Spleen (tissue), 11 donors: ENCODE measurements around the gene C19orf25. TPM values are rescaled to one million over a fixed set of nuclear protein-coding genes. Genes with fewer than 3 reads are reported as not detected.
A peak's percentile ranks its signal among the peaks of the same experiment; 100 is the strongest.

Experiments used
- DNase-seq: peaks from one replicate; pipeline ENCODE4 v3.0.0-alpha.2; 2020
- H3K27ac ChIP-seq, 8 donors: fragments of 200-600 bp; sonication (generic) in 7 of 8; 1 replicate in 4 of 8; 2 replicates in 4 of 8; pipeline versions ENCODE4 v1.5.0 to v1.8.0; 2016 to 2021; ENCODE audit warnings: inconsistent platforms in 4 of 8, mild to moderate bottlenecking in 4 of 8, moderate library complexity in 1 of 8
- H3K27me3 ChIP-seq, 7 donors: fragments of 200-600 bp; sonication (generic) in 6 of 7; replicated peaks in 1 of 7; 1 replicate in 4 of 7; 2 replicates in 3 of 7; pipeline versions ENCODE4 v1.5.0 to v1.8.0; 2016 to 2021; ENCODE audit warnings: inconsistent platforms in 3 of 7, mild to moderate bottlenecking in 1 of 7
- H3K36me3 ChIP-seq, 6 donors: fragments of 200-600 bp; sonication (generic) in 5 of 6; 1 replicate in 4 of 6; 2 replicates in 2 of 6; pipeline versions ENCODE4 v1.5.0 to v1.8.0; 2016 to 2021; ENCODE audit warnings: inconsistent platforms in 2 of 6
- H3K4me1 ChIP-seq, 6 donors: fragments of 200-600 bp; sonication (generic) in 5 of 6; 1 replicate in 3 of 6; 2 replicates in 3 of 6; pipeline versions ENCODE4 v1.5.0 to v1.8.0; 2016 to 2021; ENCODE audit warnings: inconsistent platforms in 3 of 6
- H3K4me3 ChIP-seq, 8 donors: fragments of 200-600 bp; sonication (generic) in 7 of 8; 1 replicate in 4 of 8; 2 replicates in 4 of 8; pipeline versions ENCODE4 v1.5.0 to v1.8.0; 2016 to 2021; ENCODE audit warnings: inconsistent platforms in 4 of 8, mild to moderate bottlenecking in 4 of 8, moderate library complexity in 2 of 8
- H3K9me3 ChIP-seq, 8 donors: fragments of 200-600 bp; sonication (generic) in 7 of 8; 1 replicate in 4 of 8; 2 replicates in 4 of 8; pipeline versions ENCODE4 v1.5.0 to v1.8.0; 2016 to 2021; ENCODE audit warnings: inconsistent platforms in 4 of 8
- CTCF ChIP-seq, 11 experiments: fragments of 200-600 bp in 7 of 11; fragments of 450-650 bp in 4 of 11; sonication (generic) in 4 of 11; IDR thresholded peaks in 8 of 11; conservative IDR thresholded peaks in 3 of 11; 1 replicate in 7 of 11; 2 replicates in 4 of 11; pipeline versions ENCODE4 v1.4.0 to v1.8.0; 2016 to 2021; ENCODE audit warnings: antibody characterized with exemption in 11 of 11, inconsistent platforms in 4 of 11, mild to moderate bottlenecking in 1 of 11
- POLR2A ChIP-seq, 3 donors: fragments of 450-650 bp; IDR thresholded peaks; one replicate each; pipeline ENCODE4 v1.5.1; 2017; ENCODE audit warnings: antibody characterized with exemption in 3 of 3, mild to moderate bottlenecking in 1 of 3
- POLR2AphosphoS5 ChIP-seq, 3 donors: sonication (generic); formaldehyde crosslinking; IDR thresholded peaks; one replicate each; pipeline ENCODE4 v1.5.1; 2017; ENCODE audit warnings: antibody characterized with exemption in 3 of 3
- WGBS, 5 donors: extraction: QIAGEN DNeasy Blood & Tissue Kit in 3 of 5; methylation state at CpG; one replicate each; pipeline versions ENCODE4 v1.1.5 to v1.1.7; 2013 to 2018; 5-methylcytosine and 5-hydroxymethylcytosine counted together
- intact Hi-C: fragments of 100-400 bp; cut with DNase I; formaldehyde crosslinking; loops from one replicate; pipeline ENCODE4 v1.15.0; 2023; ENCODE audit warnings: low total_unique reads
- polyA plus RNA-seq, 3 donors: library from polyadenylated mRNA; stranded (reverse); fragments of 200-250 nt; gene quantifications; one replicate each; pipeline ENCODE4 v1.2.1, GENCODE V29; 2013
- total RNA-seq, 7 donors: library from RNA; depleted of rRNA in 3 of 7; stranded (reverse); fragments of >200 nt in 3 of 7; fragmentation: NEBNext Ultra II Directional in 4 of 7; extraction: Animal tissue kit (Norgen Biotek cat#: 25700) in 4 of 7; gene quantifications; one replicate each; pipeline versions ENCODE4 v1.1.0 to v1.2.1, GENCODE V29; 2016 to 2021
- donor health status: healthy with polysubstance abuse.
- donor health status: DM: no; HTN: no; CAD: no; lungs with moderate emphysema.
- donor health status: DM: no; HTN: no; CAD: no.
- donor health status: Bipolar disorder and iron deficiency.
- donor health status: healthy.
- donor health status: DM: no; HTN: no; CAD: no.
- donor health status: DM: yes; HTN: yes; CAD: no.

C19orf25 gene
- total and polyA plus RNA-seq, 10 donors, result 24.7 to 56.6 (median 39.5) TPM

GRCh38 chr19:1447944-1448343 lies 31.1 kb downstream of the C19orf25 start:
- intact Hi-C loops, result no loop called here
- no peaks in the 10 kb centered on the region for H3K9me3 ChIP-seq
- no peak overlapping the region for H3K27ac ChIP-seq
- H3K27me3 ChIP-seq, result peaks cover 11 to 84% (median 75%) of the 10 kb centered on the region in 7 donors
- 86 to 91% (median 88%) methylated on average over 9 of the region's 9 CpGs for WGBS, 5 donors
- TF ChIP-seq CTCF (IDR thresholded peaks at IDR 0.05 in 8 of 11, conservative IDR thresholded peaks at IDR 0.05 in 3 of 11) (no peak), POLR2AphosphoS5 (IDR thresholded peaks at IDR 0.05) (no peak), POLR2A (IDR thresholded peaks at IDR 0.05) (no peak)
- DNase-seq, result no peak
- H3K36me3 ChIP-seq, result peaks cover 0 to 6% (median 0%) of the 10 kb centered on the region in 6 donors
- peaks cover 19 to 63% (median 47%) of the 10 kb centered on the region in 6 donors for H3K4me1 ChIP-seq
- H3K4me3 ChIP-seq, result no peak overlapping the region

GRCh38 chr19:1447504-1447903 lies 31.5 kb downstream of the C19orf25 start:
- WGBS, 5 donors, result 13 to 34% (median 32%) methylated on average over 3 to 4 of the region's 4 CpGs
- intact Hi-C loops, result no loop called here
- no peak for TF ChIP-seq CTCF (IDR thresholded peaks at IDR 0.05 in 8 of 11, conservative IDR thresholded peaks at IDR 0.05 in 3 of 11)
- no peak for TF ChIP-seq POLR2A (IDR thresholded peaks at IDR 0.05)
- TF ChIP-seq POLR2AphosphoS5 (IDR thresholded peaks at IDR 0.05), result no peak
- Histone ChIP-seq H3K27ac (no peak overlapping the region), H3K27me3 (peaks cover 9 to 80% (median 70%) of the 10 kb centered on the region in 7 donors), H3K9me3 (no peaks in the 10 kb centered on the region), H3K4me3 (no peak overlapping the region), H3K36me3 (peaks cover 0 to 10% (median 1%) of the 10 kb centered on the region in 6 donors), H3K4me1 (peaks cover 19 to 59% (median 47%) of the 10 kb centered on the region in 6 donors)
- no peak for DNase-seq

GRCh38 chr19:1446713-1447481 lies 32.1 kb downstream of the C19orf25 start:
- peaks cover 0 to 17% (median 7%) of the 10 kb centered on the region in 6 donors for H3K36me3 ChIP-seq
- peaks cover 9 to 74% (median 64%) of the 10 kb centered on the region in 7 donors for H3K27me3 ChIP-seq
- no peaks in the 10 kb centered on the region for H3K9me3 ChIP-seq
- intact Hi-C loops, result no loop called here
- no peak for TF ChIP-seq POLR2A (IDR thresholded peaks at IDR 0.05)
- no peak for TF ChIP-seq CTCF (IDR thresholded peaks at IDR 0.05 in 8 of 11, conservative IDR thresholded peaks at IDR 0.05 in 3 of 11)
- TF ChIP-seq POLR2AphosphoS5 (IDR thresholded peaks at IDR 0.05), result no peak
- 2 to 7% (median 4%) methylated on average over 27 to 63 of the region's 63 CpGs for WGBS, 5 donors
- DNase-seq, result no peak
- no peak overlapping the region for H3K27ac ChIP-seq
- H3K4me1 ChIP-seq, result peaks cover 19 to 56% (median 47%) of the 10 kb centered on the region in 6 donors
- peak overlapping the region in 2 of 8 donors; percentile 45 to 72 for H3K4me3 ChIP-seq
